Measurements from ENCODE around the gene ARPC1B. TPM values are rescaled to one million over a fixed set of nuclear protein-coding genes. Genes with fewer than 3 reads are reported as not detected.

Gene ARPC1B
- total and polyA plus RNA-seq, 9 of the 15 experiments (the other 6 are each of a cell fraction or from before 2014, with no cell fraction given): 6.7 to 357 (median 211) TPM

DNA sequence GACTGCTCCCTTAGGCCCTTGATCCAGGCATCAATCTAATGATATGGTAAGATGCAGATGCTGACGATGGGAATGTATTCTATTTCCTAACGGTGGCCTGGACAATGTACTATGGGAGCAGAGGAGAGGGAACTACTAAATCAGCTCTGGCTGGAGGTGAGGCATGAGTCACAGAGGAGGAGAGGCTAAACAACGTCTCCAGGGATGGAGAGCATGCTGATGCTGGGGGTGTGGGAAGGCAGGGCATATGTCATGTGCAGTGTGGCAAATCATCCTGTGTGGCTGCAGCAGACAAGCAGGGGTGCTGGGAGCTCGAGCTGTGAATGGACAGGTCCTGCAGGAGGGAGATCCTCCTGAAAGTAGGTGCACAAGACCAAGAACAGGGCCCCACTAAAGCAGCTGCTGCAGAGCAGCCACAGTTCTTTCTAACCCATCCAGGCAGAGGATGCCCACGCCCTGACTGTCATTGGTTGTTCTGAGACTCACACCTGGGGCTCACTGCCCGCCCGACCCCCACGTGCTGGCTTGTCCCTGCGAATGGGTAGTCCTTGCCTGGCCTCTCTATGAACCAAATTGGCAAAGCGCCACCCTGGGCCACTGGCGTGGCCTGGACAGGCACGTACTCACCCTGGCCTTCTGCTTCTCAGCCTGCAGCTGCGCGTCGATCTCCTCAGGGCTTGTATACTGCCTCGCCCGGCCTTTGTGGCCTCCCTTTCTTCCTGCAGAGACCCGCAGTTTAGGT is 29.9 kb downstream of the ARPC1B start (continued):
- TF ChIP-seq, protein P1, sequence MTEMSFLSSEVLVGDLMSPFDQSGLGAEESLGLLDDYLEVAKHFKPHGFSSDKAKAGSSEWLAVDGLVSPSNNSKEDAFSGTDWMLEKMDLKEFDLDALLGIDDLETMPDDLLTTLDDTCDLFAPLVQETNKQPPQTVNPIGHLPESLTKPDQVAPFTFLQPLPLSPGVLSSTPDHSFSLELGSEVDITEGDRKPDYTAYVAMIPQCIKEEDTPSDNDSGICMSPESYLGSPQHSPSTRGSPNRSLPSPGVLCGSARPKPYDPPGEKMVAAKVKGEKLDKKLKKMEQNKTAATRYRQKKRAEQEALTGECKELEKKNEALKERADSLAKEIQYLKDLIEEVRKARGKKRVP (CRISPR knock-in tag; IDR thresholded peaks at IDR 0.05): no peak
- TF ChIP-seq SMAD1 (IDR thresholded peaks at IDR 0.05; ENCODE audit: low read depth, low read length, partially characterized antibody): no peak
- TF ChIP-seq, protein P2, sequence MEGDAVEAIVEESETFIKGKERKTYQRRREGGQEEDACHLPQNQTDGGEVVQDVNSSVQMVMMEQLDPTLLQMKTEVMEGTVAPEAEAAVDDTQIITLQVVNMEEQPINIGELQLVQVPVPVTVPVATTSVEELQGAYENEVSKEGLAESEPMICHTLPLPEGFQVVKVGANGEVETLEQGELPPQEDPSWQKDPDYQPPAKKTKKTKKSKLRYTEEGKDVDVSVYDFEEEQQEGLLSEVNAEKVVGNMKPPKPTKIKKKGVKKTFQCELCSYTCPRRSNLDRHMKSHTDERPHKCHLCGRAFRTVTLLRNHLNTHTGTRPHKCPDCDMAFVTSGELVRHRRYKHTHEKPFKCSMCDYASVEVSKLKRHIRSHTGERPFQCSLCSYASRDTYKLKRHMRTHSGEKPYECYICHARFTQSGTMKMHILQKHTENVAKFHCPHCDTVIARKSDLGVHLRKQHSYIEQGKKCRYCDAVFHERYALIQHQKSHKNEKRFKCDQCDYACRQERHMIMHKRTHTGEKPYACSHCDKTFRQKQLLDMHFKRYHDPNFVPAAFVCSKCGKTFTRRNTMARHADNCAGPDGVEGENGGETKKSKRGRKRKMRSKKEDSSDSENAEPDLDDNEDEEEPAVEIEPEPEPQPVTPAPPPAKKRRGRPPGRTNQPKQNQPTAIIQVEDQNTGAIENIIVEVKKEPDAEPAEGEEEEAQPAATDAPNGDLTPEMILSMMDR (IDR thresholded peaks at IDR 0.05 in 2 of 3, conservative IDR thresholded peaks at IDR 0.05 in 1 of 3; ENCODE audit: insufficient read depth in 2 of 3, low read depth in 1 of 3, low read length in 3 of 3): no peak
- no peak for TF ChIP-seq E2F3 (CRISPR knock-in tag; IDR thresholded peaks at IDR 0.05)
- TF ChIP-seq NBN (IDR thresholded peaks at IDR 0.05; ENCODE audit: low read depth): no peak
- no peak for TF ChIP-seq BCOR (IDR thresholded peaks at IDR 0.05)
- no peak for TF ChIP-seq PHB2 (IDR thresholded peaks at IDR 0.05; ENCODE audit: low read depth)

DNA sequence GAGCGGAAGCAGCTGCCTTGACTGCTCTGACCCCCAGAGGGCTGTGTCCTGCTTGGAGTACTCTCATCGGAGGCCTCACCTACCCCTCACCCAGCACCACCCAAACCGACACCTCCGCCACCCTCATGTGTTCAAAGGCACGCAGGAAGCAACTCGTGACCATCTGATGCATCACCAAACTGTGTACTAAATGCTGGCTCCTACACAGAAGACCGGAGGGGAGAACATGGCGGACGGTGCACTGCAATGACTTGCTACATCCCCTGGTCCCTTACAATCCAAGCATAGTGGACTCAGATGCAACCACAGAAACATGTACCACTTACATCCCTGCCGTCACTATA is 30.4 kb downstream of the ARPC1B start:
- peaks cover 63% of the 10 kb centered on the region for H3K79me2 ChIP-seq (ENCODE audit: control insufficient read depth, insufficient read depth, low read length)
- H3K9me1 ChIP-seq (ENCODE audit: control insufficient read depth, insufficient read depth, low read length): no peaks in the 10 kb centered on the region
- H3K27me3 ChIP-seq (ENCODE audit: control insufficient read depth in 2 of 2, insufficient read depth in 2 of 2, low read length in 2 of 2): no peaks in the 10 kb centered on the region
- peaks cover 34% of the 10 kb centered on the region for H4K20me1 ChIP-seq (replicated peaks; ENCODE audit: control insufficient read depth, insufficient read depth, low read length)
- ChIA-PET CTCF (ENCODE audit: low intra/inter-chr PET ratio) (no interaction called here), POLR2A (interaction anchor here (0.8 kb wide), 1 partner anchor 25 kb away, joined by 3 read pairs; no protein-coding TSS in a partner anchor)
- 92% methylated on average over 10 of the region's 10 CpGs for WGBS (ENCODE audit: insufficient coverage, low coverage, missing lambda C conversion rate)
- in situ Hi-C loops (cut with MboI) (no loop called here), intact Hi-C loops (cut with micrococcal nuclease) (no loop called here)
- DNase-seq (ENCODE audit: extremely low read depth in 1 of 4, low spot score in 3 of 4) (no peak), ATAC-seq (no peak), FAIRE-seq (no peak)
- no peak overlapping the region for H3K27ac ChIP-seq (ENCODE audit: extremely low read depth, low read depth, low read length)
- peak overlapping the region in 1 of 2 experiments; percentile 76; a peak in 2 of 4 replicates for H3K9ac ChIP-seq (ENCODE audit: insufficient read depth in 1 of 2, low read depth in 2 of 2, low read length in 2 of 2)
- H3K36me3 ChIP-seq (ENCODE audit: control insufficient read depth, insufficient read depth, low read length): peaks cover 75% of the 10 kb centered on the region
- no peak overlapping the region for H3K4me3 ChIP-seq
- no peak overlapping the region for H3K4me2 ChIP-seq (ENCODE audit: insufficient read depth, low read length)
- BruUV-seq (replicated peaks): no TSS peak
- no peaks in the 10 kb centered on the region for H3K9me3 ChIP-seq (replicated peaks; ENCODE audit: control insufficient read depth, insufficient read depth, low read depth, low read length)
- peaks cover 12 to 14% of the 10 kb centered on the region in 2 experiments; a peak in 4 of 5 replicates for H3K4me1 ChIP-seq (replicated peaks in 1 of 2; ENCODE audit: control insufficient read depth in 2 of 2, insufficient read depth in 2 of 2, low read length in 2 of 2)
- no peak overlapping the region for H2AFZ ChIP-seq (ENCODE audit: low read depth, low read length)
- peak; percentile 1; the same call in 1 of the 2 replicates for TF ChIP-seq POLR2G (IDR thresholded peaks at IDR 0.05; ENCODE audit: low read depth, low read length)
- 0 out of 2 replicates have a peak, but pooled peaks have one; percentile 23 for TF ChIP-seq POLR2A (conservative IDR thresholded peaks at IDR 0.05)
- TF ChIP-seq RBFOX2 (IDR thresholded peaks at IDR 0.05; ENCODE audit: low read depth, low read length): 0 out of 2 replicates have a peak, but pooled peaks have one; percentile 9
- TF ChIP-seq, protein P3, sequence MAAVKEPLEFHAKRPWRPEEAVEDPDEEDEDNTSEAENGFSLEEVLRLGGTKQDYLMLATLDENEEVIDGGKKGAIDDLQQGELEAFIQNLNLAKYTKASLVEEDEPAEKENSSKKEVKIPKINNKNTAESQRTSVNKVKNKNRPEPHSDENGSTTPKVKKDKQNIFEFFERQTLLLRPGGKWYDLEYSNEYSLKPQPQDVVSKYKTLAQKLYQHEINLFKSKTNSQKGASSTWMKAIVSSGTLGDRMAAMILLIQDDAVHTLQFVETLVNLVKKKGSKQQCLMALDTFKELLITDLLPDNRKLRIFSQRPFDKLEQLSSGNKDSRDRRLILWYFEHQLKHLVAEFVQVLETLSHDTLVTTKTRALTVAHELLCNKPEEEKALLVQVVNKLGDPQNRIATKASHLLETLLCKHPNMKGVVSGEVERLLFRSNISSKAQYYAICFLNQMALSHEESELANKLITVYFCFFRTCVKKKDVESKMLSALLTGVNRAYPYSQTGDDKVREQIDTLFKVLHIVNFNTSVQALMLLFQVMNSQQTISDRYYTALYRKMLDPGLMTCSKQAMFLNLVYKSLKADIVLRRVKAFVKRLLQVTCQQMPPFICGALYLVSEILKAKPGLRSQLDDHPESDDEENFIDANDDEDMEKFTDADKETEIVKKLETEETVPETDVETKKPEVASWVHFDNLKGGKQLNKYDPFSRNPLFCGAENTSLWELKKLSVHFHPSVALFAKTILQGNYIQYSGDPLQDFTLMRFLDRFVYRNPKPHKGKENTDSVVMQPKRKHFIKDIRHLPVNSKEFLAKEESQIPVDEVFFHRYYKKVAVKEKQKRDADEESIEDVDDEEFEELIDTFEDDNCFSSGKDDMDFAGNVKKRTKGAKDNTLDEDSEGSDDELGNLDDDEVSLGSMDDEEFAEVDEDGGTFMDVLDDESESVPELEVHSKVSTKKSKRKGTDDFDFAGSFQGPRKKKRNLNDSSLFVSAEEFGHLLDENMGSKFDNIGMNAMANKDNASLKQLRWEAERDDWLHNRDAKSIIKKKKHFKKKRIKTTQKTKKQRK (IDR thresholded peaks at IDR 0.05; ENCODE audit: borderline replicate concordance, low read depth, low read length): no peak
- TF ChIP-seq, protein P4, sequence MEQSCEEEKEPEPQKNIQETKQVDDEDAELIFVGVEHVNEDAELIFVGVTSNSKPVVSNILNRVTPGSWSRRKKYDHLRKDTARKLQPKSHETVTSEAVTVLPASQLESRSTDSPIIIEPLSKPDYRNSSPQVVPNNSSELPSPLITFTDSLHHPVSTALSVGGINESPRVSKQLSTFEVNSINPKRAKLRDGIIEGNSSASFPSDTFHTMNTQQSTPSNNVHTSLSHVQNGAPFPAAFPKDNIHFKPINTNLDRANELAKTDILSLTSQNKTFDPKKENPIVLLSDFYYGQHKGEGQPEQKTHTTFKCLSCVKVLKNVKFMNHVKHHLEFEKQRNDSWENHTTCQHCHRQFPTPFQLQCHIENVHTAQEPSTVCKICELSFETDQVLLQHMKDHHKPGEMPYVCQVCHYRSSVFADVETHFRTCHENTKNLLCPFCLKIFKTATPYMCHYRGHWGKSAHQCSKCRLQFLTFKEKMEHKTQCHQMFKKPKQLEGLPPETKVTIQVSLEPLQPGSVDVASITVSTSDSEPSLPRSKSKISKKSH (CRISPR knock-in tag; IDR thresholded peaks at IDR 0.05): no peak
- TF ChIP-seq ZNF224 (CRISPR knock-in tag; IDR thresholded peaks at IDR 0.05): no peak

Measured in K562 (cell line).